PC-3 (cell line): ENCODE data around the gene TMEM191C.
"Not testable (repeated sequence)": the region's sequence is repeated elsewhere in the genome, so short reads cannot be mapped to it uniquely, and the experiment has no call there.

Experiments used
- EZH2 ChIP-seq: fragments of 300-600 bp; sonication (generic); IDR thresholded peaks from one replicate; pipeline ENCODE4 v1.6.1; 2017; ENCODE audit warnings: antibody characterized with exemption, mild to moderate bottlenecking, low read length; ENCODE audit not compliant: unreplicated experiment
- TF ChIP-seq, protein P1 (sequence below): fragments of 300-600 bp; sonication (generic); conservative IDR thresholded peaks from 2 replicates; pipeline ENCODE4 v1.5.1; 2017; ENCODE audit warnings: antibody characterized with exemption, low read depth, mild to moderate bottlenecking, low read length

DNA sequence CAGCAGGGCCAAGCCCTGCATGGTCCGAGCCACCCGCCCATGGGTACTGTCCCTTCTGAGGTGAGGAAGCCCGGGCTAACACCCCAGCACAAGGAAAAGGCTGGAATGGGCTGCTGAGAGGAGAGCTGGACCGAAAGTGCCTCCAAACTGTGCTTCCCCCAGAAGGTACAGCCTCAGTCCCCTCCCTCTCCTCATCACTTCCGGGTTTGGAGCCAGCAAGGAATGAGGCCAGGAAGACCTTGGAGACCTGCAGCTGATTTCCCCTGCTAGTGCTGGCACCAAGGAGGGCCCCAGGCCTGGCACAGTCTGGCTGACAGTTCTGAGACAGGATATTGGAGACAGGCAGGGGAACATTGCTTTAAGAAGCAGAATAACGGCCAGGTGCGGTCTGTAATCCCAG is 31.3 kb downstream of the TMEM191C start:
- TF ChIP-seq, protein P1, sequence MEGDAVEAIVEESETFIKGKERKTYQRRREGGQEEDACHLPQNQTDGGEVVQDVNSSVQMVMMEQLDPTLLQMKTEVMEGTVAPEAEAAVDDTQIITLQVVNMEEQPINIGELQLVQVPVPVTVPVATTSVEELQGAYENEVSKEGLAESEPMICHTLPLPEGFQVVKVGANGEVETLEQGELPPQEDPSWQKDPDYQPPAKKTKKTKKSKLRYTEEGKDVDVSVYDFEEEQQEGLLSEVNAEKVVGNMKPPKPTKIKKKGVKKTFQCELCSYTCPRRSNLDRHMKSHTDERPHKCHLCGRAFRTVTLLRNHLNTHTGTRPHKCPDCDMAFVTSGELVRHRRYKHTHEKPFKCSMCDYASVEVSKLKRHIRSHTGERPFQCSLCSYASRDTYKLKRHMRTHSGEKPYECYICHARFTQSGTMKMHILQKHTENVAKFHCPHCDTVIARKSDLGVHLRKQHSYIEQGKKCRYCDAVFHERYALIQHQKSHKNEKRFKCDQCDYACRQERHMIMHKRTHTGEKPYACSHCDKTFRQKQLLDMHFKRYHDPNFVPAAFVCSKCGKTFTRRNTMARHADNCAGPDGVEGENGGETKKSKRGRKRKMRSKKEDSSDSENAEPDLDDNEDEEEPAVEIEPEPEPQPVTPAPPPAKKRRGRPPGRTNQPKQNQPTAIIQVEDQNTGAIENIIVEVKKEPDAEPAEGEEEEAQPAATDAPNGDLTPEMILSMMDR = not testable (repeated sequence)
- not testable (repeated sequence) for TF ChIP-seq EZH2
